Measurements from ENCODE around the gene CACHD1.

- peak; percentile 55 for TF ChIP-seq POLR2AphosphoS5 (IDR thresholded peaks at IDR 0.05)
- TF ChIP-seq POLR2A (IDR thresholded peaks at IDR 0.05) = peak; percentile 72
- peak; percentile 15 to 74 (median 52) for TF ChIP-seq CTCF (IDR thresholded peaks at IDR 0.05)
These were observed at the start of gene CACHD1 for GRCh38 chr1:64469977-64470664.

All from prostate gland (tissue), 2 donors.